ENCODE results near the gene PTPN23.
"Not testable (repeated sequence)": the region's sequence is repeated elsewhere in the genome, so short reads cannot be mapped to it uniquely, and the experiment has no call there.

PTPN23 gene

GRCh38 chr3:47441796-47442551 is 61.2 kb downstream of the PTPN23 start:
- DNase-seq (ENCODE audit: low read depth, low spot score) = no peak

GRCh38 chr3:47443611-47443995 is 62.8 kb downstream of the PTPN23 start:
- DNase-seq (ENCODE audit: low read depth, low spot score) = no peak

DNA sequence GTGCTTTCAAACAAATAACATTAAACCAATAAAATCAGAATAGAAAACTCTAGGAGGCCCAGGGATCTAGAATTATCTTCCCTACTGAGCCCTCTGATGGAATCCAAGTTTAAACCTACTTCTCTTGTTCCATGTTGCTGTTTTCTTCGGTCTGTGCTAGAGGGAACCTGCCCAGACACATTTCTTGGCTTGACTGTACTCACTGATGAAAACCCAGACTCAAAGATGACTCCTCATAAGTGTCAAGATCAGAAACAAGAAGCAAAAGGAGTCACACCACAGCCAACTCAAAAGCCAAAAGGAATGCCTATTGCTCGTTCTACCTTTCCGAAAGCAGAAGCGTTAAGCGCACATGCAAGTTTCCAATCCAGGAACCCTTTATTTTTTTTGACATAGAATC is 63.3 kb downstream of the PTPN23 start:
- DNase-seq (ENCODE audit: low read depth, low spot score) = no peak

DNA sequence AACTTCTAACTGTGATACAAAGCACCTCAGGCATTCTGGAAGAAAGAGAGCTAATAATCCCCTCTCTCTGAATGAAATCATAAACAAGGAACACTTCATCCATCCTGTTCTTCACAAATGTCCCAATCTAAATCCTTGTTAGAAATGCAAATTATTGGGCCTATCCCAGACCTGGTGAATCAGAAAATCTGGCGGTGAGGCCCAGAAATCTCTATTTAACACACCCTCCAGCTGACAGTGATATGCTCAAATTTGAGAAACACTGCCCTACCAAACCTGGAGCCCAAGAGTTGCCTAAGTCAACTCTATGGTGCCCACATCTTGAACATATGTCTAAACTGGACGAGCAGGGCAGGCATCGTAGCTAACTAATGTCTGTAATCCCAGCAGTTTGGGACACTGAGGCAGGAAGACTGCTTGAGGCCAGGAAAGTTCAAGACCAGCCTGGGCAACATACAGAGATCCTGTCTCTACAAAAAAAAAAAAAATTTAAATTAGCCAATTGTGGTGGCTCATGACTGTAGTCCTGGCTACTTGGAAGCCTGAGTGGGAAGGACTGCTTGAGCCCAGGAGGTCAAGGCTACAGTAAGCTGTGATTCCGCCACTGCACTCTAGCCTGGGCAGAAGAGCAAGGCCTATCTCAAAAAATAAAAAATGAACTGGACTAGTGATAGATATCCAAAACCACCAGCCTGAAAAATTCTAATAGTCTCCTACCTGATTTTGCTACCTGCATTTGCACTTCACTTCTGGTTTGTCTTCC is 71.8 kb downstream of the PTPN23 start:
- no peak for DNase-seq (ENCODE audit: low read depth, low spot score)

- DNase-seq (ENCODE audit: low read depth, low spot score) = no peak
These were observed 75.1 kb downstream of the PTPN23 start for GRCh38 chr3:47455806-47456452.

DNA sequence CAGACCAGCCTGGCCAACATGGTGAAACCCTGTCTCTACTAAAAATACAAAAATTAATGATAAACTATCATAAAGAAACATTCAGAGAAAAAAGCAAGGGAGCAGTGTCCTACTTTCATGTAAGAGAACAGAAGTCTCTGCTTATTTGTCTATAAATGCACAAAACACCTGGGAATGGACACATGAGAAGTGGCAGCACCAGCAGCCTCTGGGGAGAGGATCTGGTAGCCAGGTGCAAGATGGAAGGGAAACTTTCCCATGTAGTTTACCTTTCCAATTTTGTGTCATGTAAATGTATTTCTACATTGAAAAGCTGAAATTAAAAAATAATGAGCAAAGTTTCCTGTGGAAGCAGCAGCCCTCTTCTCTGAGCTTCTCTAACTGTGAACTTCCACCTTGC is 76.2 kb downstream of the PTPN23 start:
- DNase-seq (ENCODE audit: low read depth, low spot score) = no peak

GRCh38 chr3:47459534-47460085 is 78.8 kb downstream of the PTPN23 start:
- not testable (repeated sequence) for DNase-seq (ENCODE audit: low read depth, low spot score)

All from ELF-1 (cell line).